ENCODE data around the gene ARL17A.
"Not testable (repeated sequence)": the region's sequence is repeated elsewhere in the genome, so short reads cannot be mapped to it uniquely, and the experiment has no call there.

Gene ARL17A

DNA sequence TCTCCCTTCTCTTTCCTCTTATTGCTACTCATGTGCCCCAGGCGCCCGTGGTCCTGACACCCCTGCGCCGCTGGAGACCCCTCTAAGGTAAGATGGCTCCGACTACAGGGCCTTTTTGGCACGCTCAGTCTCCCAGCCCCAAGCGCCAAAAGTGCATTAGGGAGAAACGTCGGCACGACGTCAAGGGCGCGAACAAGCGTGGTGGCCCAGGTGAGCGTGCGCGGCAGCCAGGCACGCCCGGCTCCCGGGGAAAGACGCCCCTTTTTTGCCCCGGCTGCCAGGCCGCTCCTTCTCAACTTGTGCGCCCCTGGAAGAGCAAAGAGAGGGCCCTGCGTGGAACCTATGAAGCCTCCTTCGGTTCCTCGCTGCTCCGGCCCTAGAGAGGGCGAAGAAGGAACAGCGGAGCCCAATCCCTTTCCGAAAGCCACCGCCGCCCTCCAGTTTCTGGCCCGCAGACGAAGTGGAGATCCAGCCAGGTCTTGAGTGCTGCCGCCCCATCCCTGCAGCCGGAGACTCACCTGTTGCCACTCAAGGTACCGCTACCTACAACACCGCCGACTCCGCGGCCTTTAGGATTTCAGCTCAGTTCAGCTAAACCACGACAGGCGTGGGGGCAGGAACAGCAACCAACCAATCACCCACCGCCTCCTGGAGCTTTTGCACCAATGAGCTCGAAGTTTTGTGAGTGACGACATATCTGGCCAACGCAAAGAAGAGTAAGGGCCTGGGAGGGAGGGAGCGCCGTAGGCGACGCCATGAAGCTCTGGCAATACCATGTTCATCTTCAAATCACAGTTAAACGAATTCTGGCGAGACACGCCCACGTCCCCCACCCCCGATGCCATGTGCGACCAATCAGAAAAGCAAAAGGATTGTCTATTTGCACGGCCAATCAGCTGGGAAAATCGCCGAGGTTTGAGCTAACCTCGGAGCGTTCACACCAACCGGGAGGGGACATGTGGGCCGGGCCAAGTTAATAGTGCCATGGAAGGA lies at the start of gene ARL17A:
ARL17A (minus strand) TSS at position 609 of the 993 bp plus-strand sequence. CDS start 3,369 bp downstream, outside the sequence.
- DNase-seq, result not testable (repeated sequence)

DNA sequence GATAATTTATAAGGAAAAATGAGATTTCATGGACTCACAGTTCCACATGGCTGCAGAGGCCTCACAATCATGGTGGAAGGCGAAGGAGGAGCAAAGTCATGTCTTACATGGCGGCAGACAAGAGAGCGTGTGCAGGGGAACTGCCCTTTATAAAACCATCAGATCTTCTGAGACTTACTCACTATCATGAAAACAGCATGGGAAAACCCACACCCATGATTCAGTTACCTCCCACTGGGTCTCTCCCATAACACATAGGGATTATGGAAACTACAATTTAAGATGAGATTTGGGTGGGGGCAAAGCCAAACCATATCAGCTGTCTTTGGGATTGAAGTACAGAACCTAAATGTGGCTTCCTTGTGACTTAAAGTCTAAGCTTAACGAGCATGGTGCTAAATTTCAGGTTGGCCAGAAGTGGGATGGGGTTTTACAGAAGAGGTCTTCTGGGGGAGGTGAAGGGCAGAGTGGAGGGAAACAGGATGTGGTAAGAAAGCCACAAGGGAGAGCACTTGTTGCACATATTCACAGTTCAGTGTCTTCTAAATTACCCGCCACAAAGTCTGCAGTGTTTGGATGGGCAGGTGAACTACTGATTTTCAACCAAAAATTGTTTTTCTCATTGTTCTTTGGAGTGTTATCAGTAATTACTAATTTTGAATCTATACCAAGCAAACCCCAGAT lies 49.4 kb upstream of the ARL17A start:
- DNase-seq, result not testable (repeated sequence)

DNA sequence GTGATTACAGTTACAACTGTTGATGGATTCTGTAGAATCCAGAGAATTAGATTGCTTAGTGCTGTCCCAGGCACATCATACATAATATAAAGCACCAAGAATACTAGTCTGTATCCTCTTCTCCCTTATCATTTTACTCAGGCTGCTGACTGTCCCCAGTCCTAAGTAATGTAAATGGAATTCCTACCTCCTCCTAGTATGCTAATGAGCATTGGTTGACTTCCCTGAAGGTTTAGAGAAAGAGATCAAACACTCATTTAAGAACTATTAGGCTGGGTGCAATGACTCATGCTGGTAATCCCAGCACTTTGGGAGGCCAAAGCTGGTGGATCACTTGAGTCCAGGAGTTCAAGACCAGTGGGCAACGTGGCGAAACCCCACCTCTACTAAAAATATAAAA lies 48.0 kb upstream of the ARL17A start:
- DNase-seq, result not testable (repeated sequence)

DNA sequence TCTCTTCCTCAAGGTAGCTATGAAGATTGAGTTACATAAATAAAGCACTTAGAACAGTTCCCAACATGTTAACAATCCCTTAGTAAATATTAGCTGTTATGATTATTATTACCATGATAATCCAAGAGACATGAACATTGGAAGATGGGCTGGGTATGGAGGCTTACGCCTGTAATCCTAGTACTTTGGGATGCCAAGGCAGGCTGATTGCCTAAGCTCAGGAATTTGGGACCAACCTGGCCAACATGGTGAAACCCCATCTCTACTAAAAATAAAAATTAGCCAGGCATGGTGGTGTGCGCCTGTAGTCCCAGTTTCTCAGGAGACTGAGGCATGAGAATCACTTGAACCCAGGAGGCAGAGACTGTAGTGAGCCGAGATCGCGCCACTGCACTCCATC lies 45.2 kb upstream of the ARL17A start:
- not testable (repeated sequence) for DNase-seq

DNA sequence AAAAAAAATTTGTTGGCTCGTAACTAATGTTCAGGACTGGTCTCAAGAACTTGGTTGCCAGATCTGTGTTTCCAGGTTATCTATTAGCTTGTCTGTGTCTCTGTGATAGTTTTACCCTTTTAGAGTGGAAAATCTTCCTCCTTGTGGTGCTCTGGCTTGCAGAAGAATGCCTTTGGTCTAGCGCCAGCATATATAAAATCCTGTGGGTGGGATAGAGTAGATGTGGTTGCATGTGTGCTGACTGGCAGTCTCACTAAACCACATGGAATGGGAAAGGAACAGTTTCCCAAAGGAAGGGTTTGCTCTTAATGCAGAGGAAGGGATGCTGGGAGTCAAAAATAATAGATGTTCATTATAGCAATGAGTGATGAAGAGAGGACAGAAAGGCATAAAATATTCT lies 44.3 kb upstream of the ARL17A start:
- not testable (repeated sequence) for DNase-seq

DNA sequence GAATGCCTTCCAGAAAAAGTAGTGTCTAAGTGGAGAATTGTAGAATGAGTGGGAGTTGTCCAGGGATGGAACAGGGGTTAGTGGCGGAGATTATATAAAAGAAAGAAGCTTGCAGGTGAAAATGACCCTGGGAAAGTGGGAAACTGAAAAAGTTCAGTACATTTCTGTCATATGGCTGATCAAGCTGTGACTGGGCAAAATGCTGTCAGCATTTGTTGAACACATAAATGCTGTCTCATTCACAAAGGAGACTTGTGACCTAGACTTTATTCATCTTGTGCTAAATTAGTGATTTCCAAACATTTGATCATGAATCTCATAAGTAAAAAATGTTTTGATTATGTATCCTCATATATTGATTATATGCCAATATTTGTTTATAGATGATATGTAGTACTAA lies 39.5 kb upstream of the ARL17A start:
- not testable (repeated sequence) for DNase-seq

DNA sequence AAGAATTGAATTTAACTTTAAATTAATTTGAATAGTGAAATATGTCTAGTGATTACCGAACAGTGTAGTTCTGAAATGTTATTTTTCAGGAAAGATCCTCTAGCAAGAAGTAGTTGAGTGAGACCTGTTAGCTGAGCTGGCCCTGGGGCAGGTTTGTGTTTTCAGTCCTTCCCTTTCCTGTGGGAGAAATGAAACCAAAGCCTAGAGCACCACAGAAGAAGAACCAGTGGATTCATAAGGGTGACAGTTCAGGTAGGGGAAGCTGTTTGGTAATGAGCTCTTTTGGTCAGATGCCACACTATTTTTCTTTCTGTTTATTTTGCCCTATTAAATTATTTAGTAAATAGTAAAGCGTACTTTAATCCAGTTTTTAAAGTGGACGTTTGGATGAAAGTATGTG lies 37.6 kb upstream of the ARL17A start:
- DNase-seq, result not testable (repeated sequence)

DNA sequence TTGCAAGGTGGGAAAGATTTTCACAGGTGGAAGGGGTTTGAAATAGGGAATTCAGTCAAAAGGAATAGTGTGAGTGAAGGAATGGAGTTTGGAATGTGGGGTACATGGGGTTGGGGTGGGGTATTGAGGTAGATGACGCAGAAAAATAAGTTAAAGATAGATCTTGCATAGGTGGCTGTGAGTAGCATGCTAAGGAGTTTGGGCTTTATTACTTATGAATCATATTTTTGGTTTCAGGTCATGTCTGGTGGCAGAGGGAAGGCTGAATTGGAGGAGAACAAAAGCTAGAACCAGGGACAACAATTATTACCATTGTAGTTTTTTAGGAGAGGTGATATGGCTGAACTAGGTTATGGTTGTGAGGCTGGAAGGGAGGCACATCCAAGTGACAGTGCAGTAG lies 34.4 kb upstream of the ARL17A start:
- not testable (repeated sequence) for DNase-seq

DNA sequence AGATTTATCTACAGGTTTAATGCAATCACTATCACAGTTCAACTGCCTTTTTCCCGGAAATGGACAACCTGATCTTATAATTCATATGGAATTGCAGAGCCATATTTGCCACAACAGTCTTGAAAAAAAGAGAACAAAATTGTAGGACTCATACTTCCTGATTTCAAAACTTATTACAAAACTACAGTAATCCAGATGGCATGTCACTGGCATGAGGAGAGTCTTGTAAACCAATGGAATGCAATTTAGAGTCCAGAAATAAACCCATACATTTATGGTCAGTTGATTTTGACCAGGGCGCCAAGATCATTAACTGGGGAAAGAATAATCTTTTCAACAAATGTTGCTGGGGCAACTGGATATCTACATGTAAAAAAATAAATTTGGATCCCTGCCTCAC lies 31.8 kb upstream of the ARL17A start:
- not testable (repeated sequence) for DNase-seq

DNA sequence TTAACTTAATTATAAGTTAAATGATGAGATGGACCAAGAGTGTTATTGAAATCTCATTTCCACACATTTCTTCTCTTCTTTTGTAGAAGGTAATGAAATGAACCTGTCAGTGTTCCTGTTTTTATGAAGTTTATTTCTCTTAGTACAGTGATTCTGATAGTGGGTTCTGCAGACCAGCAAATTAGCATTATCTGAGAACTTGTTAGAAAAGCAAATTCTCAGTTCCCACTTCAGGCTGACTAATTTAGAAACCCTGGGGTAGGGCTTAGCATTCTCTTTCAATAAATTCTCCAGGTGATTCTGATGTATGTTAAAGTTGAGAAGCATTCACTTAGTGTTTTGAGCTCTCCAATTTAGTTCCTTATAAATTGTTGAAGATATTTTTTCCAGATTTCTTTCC lies 23.6 kb upstream of the ARL17A start:
- DNase-seq, result not testable (repeated sequence)

DNA sequence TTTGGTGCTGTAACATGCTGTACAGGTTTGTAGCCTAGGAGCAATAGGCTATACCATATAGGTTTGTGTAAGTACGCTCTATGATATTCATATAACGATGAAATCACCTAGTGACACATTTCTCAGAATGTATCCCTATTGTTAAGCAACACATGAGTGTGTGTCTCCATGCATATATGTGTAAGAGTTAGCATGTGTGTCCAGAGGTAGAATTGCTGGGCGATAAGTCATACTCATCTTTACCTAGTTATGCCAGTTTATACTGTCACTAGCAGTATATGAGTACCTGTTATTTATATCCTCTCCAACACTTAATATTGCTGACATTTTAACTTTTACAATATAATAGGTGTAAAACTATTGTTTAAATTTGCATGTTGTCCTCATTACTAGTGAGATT lies 21.3 kb upstream of the ARL17A start:
- DNase-seq, result not testable (repeated sequence)

DNA sequence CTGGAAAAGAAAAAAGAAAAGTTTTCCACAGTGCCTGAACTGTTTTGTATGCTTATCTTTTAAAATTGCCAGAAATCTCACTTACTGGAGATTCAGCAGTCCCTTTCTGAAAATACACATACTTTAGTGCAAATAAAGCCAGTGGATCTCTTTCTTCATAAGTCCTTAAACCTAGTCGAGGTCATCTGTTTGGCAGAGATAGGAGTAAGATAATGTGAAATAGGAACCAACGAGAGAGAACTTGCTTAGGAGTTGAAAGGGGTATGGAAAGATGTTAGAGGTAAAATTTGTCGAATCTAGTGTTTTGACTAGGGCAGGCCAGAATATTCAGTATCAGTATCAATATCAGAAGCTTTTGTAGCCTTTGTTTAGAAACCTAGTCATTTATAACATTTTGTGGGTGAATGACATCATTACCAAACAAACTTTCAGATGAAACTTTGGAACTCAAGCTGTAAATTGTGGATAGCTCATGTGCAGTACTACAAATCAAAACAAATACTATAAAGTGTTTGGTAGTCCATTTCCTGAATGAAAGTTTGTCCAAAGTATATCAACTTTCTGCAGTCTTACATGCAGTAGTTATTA lies 18.9 kb upstream of the ARL17A start:
- DNase-seq, result not testable (repeated sequence)

DNA sequence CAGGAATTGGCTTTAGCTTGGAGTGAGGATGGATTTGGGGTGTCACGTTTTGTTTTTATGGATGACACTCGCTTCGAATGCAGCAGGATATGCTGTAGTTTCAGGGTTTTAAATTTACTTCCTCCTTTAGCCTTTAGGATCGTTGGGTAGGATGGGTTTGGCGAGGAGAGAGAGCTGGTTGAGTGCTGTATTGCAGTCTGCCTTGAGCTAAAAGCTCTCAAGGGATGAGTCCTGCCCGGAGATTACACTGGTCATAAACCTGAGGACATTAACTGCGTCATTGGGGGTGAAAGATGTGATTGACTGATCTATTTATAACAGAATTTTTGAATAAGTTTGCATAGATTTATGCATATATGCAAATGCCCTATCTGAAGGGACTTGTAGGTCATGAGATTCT lies 11.8 kb upstream of the ARL17A start:
- not testable (repeated sequence) for DNase-seq

DNA sequence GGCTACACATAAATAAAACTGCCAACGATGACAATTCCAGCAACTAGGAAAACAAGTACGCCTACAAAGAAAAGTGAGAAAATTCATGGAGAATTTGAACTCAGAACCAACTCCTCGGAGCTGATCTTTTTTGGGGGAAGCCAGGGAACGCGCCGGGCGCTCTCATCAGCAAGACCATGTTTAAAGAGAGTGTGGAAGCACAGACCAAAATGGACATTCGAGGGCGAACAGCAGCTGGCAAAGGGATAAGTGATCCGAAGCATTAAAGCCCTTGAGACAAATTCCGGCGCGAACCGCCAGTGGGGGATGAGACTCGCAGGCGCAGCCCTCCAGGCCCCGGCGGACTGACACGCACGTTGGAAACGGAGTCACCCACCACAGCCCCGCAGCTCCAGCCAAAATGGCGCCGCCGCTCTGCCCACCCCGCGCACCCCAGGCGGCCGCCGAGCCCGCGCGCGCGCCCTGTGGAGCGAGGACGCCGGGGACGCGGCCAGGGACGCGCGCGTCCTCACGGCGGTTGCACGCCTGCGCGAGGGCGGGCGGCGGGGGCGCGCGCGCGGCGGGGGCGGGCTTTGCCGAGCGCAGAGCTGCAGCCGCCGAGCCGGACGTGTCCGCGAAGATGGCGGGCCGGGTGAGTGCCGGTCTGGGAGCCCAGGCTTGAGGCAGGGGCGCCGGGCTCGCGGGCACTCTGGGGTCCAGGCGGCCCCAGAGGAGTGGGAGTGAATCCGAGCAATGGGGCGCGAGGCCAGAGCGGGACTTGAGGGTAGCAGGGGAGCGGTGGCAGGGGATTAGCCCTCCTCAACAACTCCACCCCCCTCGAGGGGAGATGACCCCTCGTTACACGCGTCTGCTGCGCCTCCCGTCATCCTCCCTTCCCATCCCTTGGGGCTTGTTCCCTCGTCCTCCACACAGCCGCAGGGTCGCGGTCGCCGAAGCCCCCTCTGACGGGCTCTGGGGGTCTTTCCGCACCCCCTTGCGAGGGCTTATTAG lies 11.0 kb upstream of the ARL17A start, which contains the start of gene NSF:
NSF (plus strand) TSS at position 513 of the 990 bp plus-strand sequence; CDS start at position 620, 107 bp downstream.
- not testable (repeated sequence) for DNase-seq

DNA sequence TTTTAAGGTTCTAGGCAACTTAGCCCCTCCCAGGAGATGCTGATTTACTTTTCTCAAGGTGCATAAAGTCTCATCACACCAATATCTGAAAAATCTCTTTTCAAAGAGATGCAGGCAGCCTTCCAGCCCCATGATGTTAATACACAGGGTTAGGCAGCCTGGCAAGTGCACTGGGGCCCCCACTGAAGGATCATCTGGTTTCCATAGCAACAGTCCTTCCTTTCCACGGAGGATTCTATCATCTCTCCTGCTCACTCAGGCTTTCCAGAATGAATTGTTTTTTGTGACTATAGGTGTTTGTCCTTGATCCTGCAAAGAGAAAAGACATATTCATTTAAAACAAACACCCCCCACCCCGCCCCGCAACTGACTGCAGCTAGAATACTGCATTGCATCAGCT lies 6.0 kb upstream of the ARL17A start:
- DNase-seq, result not testable (repeated sequence)

DNA sequence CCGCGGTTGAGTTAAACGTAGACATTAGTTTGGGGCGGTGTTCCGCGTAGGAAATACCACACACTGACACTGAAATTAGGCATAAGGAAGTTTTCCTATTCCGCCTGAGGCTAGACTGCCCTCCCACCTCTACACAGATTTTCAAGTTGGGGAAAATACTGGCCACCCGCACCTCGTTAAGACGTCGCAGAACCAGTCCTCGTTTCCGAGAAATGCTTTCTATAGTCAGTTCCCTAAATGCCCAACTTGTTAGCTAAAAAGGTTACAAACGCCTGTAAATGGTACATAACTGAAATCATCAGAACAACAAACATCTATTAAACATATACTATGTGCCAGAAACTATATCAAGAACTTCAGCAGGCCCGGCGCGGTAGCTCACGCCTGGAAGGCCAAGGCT lies 591 bp upstream of the ARL17A start:
- DNase-seq, result not testable (repeated sequence)

DNA sequence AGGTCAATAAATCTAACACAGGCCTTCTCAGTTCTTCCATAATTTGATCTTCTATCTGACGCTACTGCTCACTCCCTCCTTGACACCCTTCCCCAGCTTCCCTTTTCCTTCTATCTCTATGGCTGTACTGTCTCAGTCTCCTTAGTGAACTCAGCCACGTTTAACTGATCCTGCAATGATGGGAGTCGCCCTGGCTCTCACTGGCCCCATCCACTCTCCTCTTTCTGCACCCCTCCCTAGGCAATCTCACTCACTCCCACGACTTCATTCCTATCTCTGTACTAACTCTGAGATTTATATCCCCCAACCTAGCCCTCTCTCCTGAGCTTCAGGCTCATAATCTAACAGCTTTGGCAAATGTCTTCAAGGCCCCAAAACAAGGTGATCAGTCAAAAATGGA lies 7.7 kb downstream of the ARL17A start:
- not testable (repeated sequence) for DNase-seq

DNA sequence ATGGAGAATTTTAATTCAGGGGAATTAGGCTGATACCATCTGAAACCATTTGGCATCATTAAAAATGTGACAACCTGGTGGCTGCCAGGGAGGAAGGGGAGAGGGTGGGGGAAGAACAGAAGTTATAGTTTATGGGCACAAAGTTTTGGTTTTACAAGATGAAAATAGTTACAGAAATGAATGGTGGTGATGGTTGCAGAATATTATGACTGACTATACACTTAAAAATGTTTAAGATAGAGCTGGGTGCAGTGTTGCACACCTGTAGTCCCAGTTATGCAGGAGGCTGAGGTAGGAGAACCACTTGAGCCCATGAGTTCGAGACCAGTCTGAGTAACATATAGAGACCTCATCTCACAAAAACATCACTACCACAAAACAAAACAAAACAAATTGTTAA lies 12.5 kb downstream of the ARL17A start:
- DNase-seq, result not testable (repeated sequence)

DNA sequence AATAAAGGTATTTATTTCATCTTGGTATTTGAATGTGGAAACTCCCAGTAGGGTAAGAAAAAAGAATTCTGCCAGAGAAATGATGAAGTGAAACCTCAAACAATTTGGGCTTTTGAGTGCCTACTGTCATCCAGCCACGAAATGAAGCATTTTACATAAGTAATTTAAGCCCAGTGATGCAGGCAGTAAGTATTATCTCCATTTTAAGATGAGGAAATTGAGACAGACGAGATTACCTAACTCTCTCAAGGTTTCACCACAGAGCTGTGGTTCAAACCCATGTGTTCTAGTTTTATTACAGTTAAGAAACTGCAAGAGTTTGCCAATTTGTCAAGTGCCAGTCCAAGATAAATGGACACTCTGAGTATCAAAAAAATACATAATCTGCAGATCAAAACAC lies 13.2 kb downstream of the ARL17A start:
- DNase-seq, result not testable (repeated sequence)

DNA sequence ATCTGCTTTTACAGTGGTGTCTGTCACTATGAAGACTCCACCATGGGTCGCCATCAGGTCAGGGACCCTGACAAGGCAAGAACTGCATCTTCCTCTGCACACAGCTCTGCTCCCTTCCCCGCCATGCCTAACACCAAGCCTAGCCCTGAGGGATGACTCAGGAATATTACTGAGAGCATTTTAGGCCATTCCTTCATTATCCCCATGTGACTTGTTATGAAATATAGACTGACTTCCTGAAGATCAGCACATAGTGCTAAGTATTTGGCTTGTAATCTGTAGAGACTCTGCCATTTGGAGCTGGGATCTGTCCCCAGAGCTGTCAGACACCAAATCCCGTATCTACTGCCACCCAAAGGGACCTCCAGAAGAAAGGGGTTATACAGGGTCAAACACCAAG lies 19.4 kb downstream of the ARL17A start:
- DNase-seq, result not testable (repeated sequence)

DNA sequence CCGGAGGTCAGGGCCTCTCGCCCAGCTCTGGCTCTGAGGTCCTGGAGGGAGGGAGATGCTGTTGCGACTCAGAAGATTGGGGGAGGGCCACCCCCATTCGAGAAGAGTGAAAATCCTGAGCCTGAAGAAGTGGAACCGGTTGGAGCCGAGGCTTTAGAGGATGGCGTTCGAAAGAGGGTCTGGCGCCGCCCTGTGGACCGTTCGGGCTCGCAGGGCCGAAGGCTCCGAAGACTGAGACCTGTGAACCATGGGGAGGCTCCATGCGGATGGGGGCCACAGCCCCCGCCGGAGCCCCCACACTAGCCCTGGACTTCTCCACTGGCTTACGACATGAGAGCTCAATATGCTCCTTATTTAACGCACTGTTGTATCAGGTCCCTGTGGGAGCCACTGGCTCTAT lies 20.3 kb downstream of the ARL17A start:
- DNase-seq, result not testable (repeated sequence)

DNA sequence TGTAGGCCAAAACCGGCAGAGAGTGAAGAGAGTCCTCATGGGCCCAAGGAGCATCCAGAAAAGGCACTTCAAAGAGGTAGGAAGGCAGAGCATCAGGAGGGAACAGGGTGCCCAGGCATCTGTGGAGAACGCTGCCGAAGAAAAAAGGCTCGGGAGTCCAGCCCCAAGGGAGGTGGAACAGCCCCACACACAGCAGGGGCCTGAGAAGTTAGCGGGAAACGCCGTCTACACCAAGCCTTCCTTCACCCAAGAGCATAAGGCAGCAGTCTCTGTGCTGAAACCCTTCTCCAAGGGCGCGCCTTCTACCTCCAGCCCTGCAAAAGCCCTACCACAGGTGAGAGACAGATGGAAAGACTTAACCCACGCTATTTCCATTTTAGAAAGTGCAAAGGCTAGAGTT lies 30.9 kb downstream of the ARL17A start:
- DNase-seq, result not testable (repeated sequence)
